ENCODE data around the gene FBXO41.

Gene FBXO41

GRCh38 chr2:73233154-73233931, 50.9 kb downstream of the FBXO41 start, which contains the start of gene PRADC1 (continued):
- TF ChIP-seq BCL6B (tag by site-specific recombination; IDR thresholded peaks at IDR 0.05), result no peak
- peak; percentile 54; the same call in 1 of the 2 replicates for TF ChIP-seq ZNF777 (tag by site-specific recombination; IDR thresholded peaks at IDR 0.05; ENCODE audit: borderline replicate concordance)
- TF ChIP-seq ZNF660 (tag by site-specific recombination; IDR thresholded peaks at IDR 0.05), result no peak
- TF ChIP-seq ZNF701 (tag by site-specific recombination; IDR thresholded peaks at IDR 0.05), result no peak
- TF ChIP-seq REPIN1 (tag by site-specific recombination; IDR thresholded peaks at IDR 0.05; ENCODE audit: low read depth), result no peak
- no peak; the same call in 1 of the 2 replicates for TF ChIP-seq ZNF394 (tag by site-specific recombination; IDR thresholded peaks at IDR 0.05; ENCODE audit: borderline replicate concordance)
- TF ChIP-seq ZNF571 (tag by site-specific recombination; IDR thresholded peaks at IDR 0.05), result no peak
- TF ChIP-seq EGR2 (tag by site-specific recombination; IDR thresholded peaks at IDR 0.05; ENCODE audit: low read depth), result peak; percentile 83
- TF ChIP-seq KLF10 (tag by site-specific recombination; IDR thresholded peaks at IDR 0.05), result peak; percentile 83
- no peak for TF ChIP-seq ZNF548 (tag by site-specific recombination; IDR thresholded peaks at IDR 0.05)
- no peak for TF ChIP-seq ZNF549 (tag by site-specific recombination; IDR thresholded peaks at IDR 0.05)
- TF ChIP-seq ZNF791 (tag by site-specific recombination; IDR thresholded peaks at IDR 0.05), result peak; percentile 65; the same call in 1 of the 2 replicates
- no peak for TF ChIP-seq ZFP37 (tag by site-specific recombination; IDR thresholded peaks at IDR 0.05)
- no peak for TF ChIP-seq ZNF558 (tag by site-specific recombination; IDR thresholded peaks at IDR 0.05)
- no peak for TF ChIP-seq ZNF354C (tag by site-specific recombination; IDR thresholded peaks at IDR 0.05; ENCODE audit: borderline replicate concordance, low read depth)
- TF ChIP-seq, protein P1, sequence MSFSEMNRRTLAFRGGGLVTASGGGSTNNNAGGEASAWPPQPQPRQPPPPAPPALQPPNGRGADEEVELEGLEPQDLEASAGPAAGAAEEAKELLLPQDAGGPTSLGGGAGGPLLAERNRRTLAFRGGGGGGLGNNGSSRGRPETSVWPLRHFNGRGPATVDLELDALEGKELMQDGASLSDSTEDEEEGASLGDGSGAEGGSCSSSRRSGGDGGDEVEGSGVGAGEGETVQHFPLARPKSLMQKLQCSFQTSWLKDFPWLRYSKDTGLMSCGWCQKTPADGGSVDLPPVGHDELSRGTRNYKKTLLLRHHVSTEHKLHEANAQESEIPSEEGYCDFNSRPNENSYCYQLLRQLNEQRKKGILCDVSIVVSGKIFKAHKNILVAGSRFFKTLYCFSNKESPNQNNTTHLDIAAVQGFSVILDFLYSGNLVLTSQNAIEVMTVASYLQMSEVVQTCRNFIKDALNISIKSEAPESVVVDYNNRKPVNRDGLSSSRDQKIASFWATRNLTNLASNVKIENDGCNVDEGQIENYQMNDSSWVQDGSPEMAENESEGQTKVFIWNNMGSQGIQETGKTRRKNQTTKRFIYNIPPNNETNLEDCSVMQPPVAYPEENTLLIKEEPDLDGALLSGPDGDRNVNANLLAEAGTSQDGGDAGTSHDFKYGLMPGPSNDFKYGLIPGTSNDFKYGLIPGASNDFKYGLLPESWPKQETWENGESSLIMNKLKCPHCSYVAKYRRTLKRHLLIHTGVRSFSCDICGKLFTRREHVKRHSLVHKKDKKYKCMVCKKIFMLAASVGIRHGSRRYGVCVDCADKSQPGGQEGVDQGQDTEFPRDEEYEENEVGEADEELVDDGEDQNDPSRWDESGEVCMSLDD (tag by site-specific recombination; IDR thresholded peaks at IDR 0.05), result 0 out of 2 replicates have a peak, but pooled peaks have one; percentile 6
- peak; percentile 93 for TF ChIP-seq ZNF335 (tag by site-specific recombination; conservative IDR thresholded peaks at IDR 0.05)
- TF ChIP-seq ZXDB (tag by site-specific recombination; IDR thresholded peaks at IDR 0.05), result peak; percentile 64
- TF ChIP-seq BCL11A (tag by site-specific recombination; IDR thresholded peaks at IDR 0.05; ENCODE audit: low read depth), result peak; percentile 96
- TF ChIP-seq ZNF521 (tag by site-specific recombination; IDR thresholded peaks at IDR 0.05), result no peak
- TF ChIP-seq ZBTB17 (tag by site-specific recombination; IDR thresholded peaks at IDR 0.05), result peak; percentile 100
- peak; percentile 91 for TF ChIP-seq SP3 (tag by site-specific recombination; IDR thresholded peaks at IDR 0.05)
- no peak; the same call in 1 of the 2 replicates for TF ChIP-seq ZBTB8A (tag by site-specific recombination; IDR thresholded peaks at IDR 0.05)
- no peak for TF ChIP-seq ZNF670 (tag by site-specific recombination; IDR thresholded peaks at IDR 0.05; ENCODE audit: low read depth)
- TF ChIP-seq ZNF239 (tag by site-specific recombination; IDR thresholded peaks at IDR 0.05), result no peak
- no peak for TF ChIP-seq ZNF658 (tag by site-specific recombination; IDR thresholded peaks at IDR 0.05)
- TF ChIP-seq ZNF16 (tag by site-specific recombination; IDR thresholded peaks at IDR 0.05; ENCODE audit: low read depth), result no peak
- TF ChIP-seq ZNF266 (tag by site-specific recombination; IDR thresholded peaks at IDR 0.05; ENCODE audit: low read depth), result no peak
- TF ChIP-seq ZBTB44 (tag by site-specific recombination; IDR thresholded peaks at IDR 0.05), result no peak
- TF ChIP-seq, protein P2, sequence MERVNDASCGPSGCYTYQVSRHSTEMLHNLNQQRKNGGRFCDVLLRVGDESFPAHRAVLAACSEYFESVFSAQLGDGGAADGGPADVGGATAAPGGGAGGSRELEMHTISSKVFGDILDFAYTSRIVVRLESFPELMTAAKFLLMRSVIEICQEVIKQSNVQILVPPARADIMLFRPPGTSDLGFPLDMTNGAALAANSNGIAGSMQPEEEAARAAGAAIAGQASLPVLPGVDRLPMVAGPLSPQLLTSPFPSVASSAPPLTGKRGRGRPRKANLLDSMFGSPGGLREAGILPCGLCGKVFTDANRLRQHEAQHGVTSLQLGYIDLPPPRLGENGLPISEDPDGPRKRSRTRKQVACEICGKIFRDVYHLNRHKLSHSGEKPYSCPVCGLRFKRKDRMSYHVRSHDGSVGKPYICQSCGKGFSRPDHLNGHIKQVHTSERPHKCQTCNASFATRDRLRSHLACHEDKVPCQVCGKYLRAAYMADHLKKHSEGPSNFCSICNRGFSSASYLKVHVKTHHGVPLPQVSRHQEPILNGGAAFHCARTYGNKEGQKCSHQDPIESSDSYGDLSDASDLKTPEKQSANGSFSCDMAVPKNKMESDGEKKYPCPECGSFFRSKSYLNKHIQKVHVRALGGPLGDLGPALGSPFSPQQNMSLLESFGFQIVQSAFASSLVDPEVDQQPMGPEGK (tag by site-specific recombination; IDR thresholded peaks at IDR 0.05), result peak; percentile 80; the same call in 1 of the 2 replicates
- TF ChIP-seq, protein P3, sequence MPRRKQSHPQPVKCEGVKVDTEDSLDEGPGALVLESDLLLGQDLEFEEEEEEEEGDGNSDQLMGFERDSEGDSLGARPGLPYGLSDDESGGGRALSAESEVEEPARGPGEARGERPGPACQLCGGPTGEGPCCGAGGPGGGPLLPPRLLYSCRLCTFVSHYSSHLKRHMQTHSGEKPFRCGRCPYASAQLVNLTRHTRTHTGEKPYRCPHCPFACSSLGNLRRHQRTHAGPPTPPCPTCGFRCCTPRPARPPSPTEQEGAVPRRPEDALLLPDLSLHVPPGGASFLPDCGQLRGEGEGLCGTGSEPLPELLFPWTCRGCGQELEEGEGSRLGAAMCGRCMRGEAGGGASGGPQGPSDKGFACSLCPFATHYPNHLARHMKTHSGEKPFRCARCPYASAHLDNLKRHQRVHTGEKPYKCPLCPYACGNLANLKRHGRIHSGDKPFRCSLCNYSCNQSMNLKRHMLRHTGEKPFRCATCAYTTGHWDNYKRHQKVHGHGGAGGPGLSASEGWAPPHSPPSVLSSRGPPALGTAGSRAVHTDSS (tag by site-specific recombination; IDR thresholded peaks at IDR 0.05), result no peak
- peak; percentile 95 for TF ChIP-seq ZIC2 (tag by site-specific recombination; IDR thresholded peaks at IDR 0.05)

Measured in HEK293 (cell line).